GM21367 (cell line): ENCODE results near the gene DLL1.

ENCODE experiments used
- ATAC-seq: cut with Tn5 transposase; IDR thresholded peaks from one replicate; pipeline ENCODE4 v1.9.1; 2021; ENCODE audit not compliant: unreplicated experiment

Gene DLL1

GRCh38 chr6:170253226-170253909, 37.5 kb downstream of the DLL1 start:
- ATAC-seq: no peak

- ATAC-seq: no peak
Observed at GRCh38 chr6:170251776-170252571, 38.9 kb downstream of the DLL1 start.

GRCh38 chr6:170250981-170251775, 39.7 kb downstream of the DLL1 start:
- ATAC-seq: no peak

- ATAC-seq: no peak
Observed at GRCh38 chr6:170250455-170250854, 40.4 kb downstream of the DLL1 start.

- ATAC-seq: no peak
Observed at GRCh38 chr6:170249817-170250216, 41.1 kb downstream of the DLL1 start.

- ATAC-seq: no peak
Observed at GRCh38 chr6:170248861-170249600, 41.8 kb downstream of the DLL1 start.

GRCh38 chr6:170248111-170248805, 42.6 kb downstream of the DLL1 start:
- ATAC-seq: no peak

- no peak for ATAC-seq
Observed at GRCh38 chr6:170247178-170247701, 43.6 kb downstream of the DLL1 start.

- ATAC-seq: no peak
Observed at GRCh38 chr6:170245475-170245992, 45.3 kb downstream of the DLL1 start.

- ATAC-seq: no peak
Observed at GRCh38 chr6:170244721-170245474, 46.0 kb downstream of the DLL1 start.

GRCh38 chr6:170243791-170244291, 47.0 kb downstream of the DLL1 start:
- ATAC-seq: no peak

- ATAC-seq: no peak
Observed at GRCh38 chr6:170243386-170243785, 47.5 kb downstream of the DLL1 start.

- ATAC-seq: no peak
Observed at GRCh38 chr6:170238741-170239565, 51.9 kb downstream of the DLL1 start.

- no peak for ATAC-seq
Observed at GRCh38 chr6:170237999-170238740, 52.7 kb downstream of the DLL1 start.

- no peak for ATAC-seq
Observed at GRCh38 chr6:170236131-170236836, 54.6 kb downstream of the DLL1 start.

- no peak for ATAC-seq
Observed at GRCh38 chr6:170235391-170236125, 55.3 kb downstream of the DLL1 start.
